ENCODE results near the gene HAUS8.

Gene HAUS8

DNA sequence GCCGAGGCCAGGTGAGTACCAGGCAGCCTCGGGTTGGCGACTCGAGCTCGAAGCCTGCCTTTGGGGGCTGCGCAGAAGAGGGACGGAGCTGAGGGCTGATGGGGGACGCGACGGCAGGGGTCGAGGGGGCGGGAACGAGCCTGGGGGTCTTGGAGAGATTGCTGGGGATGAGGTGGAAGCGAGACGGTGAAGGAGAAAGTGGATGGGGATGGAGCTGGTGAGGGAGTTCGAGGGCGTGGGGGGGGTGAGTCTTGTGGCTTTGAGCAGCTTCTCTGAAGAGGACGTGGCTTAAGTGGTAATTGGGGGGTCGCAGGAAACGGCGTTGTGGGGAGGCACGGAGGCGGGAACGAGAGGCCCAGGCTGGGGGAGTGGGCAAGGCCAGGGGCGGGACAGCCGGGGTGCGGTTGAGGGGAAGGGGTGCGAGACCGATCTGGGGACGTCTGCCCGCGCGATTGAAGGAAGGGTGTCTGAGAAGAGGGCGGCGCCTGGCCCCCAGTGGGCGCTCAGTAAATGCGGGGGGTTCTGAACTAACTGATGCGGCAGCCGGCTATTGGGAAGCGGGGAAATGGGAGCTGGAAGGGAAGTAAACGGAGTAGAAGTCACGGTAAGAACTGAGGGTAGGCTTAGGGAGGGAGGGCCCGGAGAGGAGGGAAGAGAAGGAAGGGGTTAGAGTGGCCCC, 751 bp upstream of the HAUS8 start:
- DNase-seq (ENCODE audit: low spot score), result peak; percentile 26

DNA sequence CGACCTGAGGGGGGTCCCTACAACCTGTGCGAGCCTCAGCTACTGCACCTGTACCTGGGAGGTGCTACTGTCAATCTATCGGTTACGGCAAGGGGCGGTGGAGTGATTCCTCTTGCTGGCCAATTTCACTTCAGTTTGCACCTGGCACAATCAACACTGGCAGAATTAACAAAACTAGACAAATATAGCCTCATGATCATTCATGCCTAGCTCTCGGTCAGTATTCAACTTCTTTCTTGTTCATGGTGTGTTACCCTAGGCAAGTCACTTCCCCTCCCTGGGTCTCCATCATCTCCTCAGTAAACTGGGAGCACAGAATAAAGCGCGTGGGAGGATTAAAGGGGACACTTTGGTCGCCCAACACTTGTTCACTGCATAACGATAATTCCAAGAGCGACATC, 618 bp downstream of the HAUS8 start:
- no peak for DNase-seq (ENCODE audit: low spot score)

DNA sequence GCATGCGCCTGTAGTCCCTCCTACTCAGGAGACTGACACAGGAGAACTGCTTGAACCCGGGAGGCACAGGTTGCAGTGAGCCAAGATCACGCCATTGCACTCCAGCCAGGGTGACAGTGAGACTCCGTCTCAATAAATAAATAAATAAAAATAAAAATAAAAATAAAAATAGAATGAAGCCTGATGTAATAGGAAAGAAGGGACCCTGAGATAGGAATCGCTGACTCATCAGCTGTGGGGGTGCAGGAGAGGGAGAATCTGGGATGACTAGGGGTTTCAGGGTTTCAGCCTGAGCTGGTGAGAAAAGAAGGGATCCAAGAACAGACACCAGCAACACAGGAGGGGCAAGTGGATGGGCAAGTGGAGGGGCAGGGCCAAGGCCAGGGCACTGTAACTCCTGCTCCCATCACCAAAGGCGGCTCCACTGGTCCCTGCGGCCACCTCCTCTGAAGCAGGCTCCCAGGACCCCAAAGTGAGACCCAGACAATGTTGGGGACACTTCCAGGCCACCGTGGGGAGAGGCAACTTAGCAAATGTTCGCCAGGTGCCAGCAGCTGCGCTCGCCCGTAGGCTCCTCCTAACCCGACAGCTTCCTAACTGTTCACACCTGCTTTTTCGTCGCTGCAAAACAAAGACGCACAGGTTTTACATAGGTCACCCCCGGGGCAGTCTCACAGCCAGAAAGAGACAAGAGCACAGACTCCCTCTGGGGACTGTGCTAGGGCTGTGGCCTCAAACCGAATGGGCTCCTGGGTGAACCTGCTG, 1.2 kb downstream of the HAUS8 start:
- no peak for DNase-seq (ENCODE audit: low spot score)

DNA sequence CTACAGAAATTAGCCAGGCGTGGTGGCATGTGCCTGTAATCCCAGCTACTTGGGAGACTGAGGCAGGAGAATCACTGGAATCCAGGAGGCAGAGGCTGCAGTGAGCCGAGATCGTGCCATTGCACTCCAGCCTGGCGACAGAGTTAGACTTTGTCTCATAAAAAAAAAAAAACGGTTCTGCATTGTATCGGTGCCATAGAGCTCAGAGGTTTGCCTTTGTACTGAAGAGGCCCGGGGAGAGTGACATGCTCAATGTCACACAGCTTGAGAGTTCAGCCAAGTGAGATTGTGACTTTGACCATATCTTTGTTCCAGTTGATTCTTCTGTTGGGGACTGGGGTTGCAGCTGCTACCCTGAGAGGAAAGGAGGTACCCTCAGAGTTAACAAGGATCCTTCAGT, 4.3 kb downstream of the HAUS8 start:
- no peak for DNase-seq (ENCODE audit: low spot score)

DNA sequence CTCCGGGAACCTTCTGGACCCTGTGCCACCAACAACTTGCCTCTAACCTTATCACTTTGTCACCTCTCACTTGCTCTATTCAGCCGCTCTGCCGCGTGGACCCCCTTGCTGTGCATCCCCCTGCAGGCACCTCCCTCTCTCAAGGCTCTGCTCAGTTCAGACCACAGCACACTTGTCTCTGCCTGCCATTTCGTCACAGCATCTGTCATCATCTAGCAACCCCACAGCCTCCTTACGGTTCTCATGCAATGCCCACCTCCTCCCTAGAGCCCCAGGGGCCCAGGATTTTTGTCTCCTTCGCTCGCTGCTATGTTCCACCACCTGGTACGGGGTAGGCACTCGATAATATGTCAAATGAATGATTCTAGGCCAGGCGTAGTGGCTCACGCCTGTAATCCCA, 4.8 kb downstream of the HAUS8 start:
- DNase-seq (ENCODE audit: low spot score), result no peak

DNA sequence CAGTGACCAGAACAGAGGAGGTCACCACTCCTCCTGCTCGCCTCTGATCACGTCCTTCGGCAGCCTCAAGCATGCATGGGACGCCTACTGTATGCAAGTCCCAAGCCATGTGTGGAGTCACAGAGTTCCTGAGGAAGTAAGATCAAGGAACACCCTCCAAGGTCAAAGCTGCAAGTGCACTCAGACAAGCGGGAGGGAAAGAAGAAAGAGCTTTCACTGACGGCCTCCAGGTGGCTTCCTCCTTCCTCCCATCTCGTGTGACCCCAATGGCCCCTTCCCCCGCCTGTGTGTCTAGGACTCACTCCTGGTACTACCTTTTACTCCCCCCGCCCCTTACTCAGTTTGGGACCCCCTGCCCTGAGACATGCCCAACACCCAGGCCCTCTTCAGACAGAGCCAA, 6.1 kb downstream of the HAUS8 start:
- DNase-seq (ENCODE audit: low spot score), result no peak

DNA sequence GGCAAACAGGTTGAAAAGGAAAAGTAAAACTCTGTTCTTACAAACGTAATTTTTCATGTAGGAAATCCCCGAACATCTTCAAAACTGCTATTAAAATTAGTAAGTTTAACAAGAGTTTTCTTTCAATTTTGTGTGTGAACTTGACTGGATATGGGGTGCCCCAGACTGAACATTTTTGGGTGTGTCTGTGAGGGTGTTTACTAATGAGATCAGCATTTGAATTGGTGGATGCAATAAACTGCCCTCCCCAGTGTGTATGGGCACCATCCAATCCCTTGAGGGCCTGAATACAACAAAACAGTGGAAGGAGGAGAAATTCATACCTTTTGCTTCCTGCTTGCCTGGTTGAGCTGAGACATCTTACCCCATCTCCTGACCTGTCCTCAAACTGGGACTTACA, 11.8 kb downstream of the HAUS8 start:
- DNase-seq (ENCODE audit: low spot score), result no peak

DNA sequence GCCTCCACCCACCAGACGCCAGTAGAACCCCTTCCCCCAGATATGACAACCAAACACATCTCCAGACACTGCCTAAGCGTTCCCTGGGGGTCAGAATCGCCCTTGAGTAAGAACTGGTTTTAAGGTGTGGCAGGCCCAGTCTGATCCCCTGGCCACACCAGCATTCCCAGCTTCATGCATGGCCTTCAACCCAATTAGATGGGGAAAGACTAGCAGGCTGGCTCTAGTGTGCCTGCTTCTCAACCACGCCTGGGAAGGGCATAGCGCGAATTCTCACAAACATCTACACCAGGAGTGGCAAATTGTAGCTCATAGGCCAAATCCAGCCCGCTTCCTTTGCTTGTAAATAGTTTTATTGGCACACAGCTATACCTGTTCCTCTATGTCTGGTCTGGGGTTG, 13.6 kb downstream of the HAUS8 start:
- DNase-seq (ENCODE audit: low spot score), result no peak

DNA sequence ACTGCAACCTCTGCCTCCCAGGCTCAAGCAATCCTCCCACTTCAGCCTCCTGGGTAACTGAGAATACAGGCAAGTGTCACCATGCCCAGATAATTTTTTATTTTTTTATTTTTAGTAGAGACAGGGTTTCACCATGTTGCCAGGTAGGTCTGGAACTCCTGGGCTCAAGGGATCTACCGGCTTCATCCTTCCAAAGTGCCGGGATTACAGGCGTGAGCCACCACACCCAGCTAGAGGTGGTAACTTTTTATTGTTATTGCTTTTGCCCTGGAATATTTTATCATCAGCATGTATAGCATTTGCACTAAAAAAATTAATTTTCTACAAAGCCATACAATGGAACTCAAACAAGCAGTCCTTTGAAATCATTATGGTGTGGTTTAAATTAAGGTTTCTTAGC, 14.0 kb downstream of the HAUS8 start:
- DNase-seq (ENCODE audit: low spot score), result no peak

DNA sequence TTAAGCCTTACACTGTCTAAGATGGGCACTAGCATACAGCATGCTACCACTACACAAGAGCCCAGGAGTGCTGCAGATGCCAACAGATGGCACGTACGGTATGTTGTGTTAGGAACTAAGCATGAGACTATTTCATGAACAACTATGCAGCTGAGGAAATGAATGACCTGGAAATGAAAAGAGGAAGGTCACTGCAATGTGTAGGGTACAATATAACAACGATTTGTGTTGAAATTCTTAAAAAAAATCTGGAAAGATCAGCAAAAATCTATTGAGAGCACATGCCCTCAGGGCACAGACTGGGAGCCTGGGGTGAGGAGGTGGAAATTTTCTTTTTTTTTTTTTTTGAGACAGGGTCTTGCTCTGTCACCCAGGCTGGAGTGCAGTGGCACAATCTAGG, 14.4 kb downstream of the HAUS8 start:
- DNase-seq (ENCODE audit: low spot score), result no peak

DNA sequence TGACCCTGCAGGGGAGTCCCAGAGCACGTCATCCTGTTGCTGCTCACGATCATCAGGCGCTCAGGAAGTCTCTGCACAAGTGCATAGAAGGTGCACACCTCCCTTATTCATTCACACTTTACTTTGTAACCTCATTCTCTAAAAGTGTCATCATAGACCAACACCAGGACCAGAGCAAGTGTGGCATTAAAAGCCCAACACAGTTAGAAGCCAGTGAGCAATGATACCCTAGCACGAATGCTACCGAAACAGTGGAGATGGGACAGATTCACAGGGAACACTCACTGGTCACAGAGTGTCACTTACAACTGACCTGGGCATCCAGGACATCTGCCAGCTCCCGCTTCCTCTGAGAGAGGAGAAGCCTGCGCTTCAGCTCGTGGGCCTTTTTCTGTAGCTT, 17.0 kb downstream of the HAUS8 start:
- no peak for DNase-seq (ENCODE audit: low spot score)

DNA sequence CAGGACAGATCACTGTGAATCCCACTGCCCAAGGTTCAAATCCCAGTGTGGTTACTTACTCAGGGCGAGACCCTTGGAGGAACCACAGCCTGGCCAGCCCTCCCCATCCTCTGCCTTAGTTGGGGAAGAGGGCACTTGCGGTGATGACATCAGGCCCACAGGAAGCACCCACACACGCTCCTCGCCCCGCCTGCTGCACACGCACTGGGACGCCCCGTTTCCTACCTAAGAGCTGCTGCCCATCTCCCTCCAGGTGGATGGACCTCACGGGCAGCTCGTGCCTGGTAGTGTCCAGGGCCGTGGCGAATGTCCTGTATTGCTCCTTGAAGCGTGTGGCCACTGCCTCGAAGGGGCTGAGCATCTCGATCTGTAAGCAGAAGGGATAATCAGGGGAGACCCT, 19.6 kb downstream of the HAUS8 start:
- no peak for DNase-seq (ENCODE audit: low spot score)

DNA sequence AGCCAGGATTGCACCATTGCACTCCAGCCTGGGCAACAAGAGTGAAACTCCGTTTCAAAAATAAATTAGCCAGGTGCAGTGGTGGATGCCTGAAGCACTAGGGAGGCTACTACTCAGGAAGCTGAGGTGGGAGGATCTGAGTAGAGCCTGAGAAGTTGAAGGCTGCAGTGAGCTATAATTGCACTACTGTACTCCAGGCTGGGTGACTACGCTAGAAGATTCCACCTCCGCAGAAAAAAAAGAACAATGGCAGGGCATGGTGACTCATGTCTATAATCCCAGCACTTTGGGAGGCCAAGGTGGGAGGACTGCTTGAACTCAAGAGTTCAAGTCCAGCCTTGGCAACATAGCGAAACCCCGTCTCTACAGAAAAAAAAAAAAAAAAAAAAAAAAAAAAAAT, 20.5 kb downstream of the HAUS8 start:
- no peak for DNase-seq (ENCODE audit: low spot score)

DNA sequence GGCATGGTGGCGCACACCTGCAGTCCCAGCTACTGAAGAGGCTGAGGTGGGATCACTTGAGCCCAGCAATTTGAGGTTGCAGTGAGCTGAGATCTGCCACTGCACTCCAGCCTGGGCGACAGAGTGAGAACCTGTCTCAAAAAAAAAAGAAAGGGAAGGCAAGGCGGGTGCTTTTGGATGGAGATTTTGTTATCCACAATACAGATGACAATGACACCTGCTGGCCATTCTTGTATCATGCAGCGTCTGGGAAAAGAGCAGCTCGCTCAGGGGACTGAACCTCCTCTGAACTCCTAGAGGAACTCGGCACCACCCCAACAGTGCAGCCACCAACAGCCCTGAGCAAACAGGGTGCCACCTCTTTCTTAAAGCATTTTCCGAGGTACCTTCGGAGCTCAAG, 22.8 kb downstream of the HAUS8 start:
- no peak for DNase-seq (ENCODE audit: low spot score)

DNA sequence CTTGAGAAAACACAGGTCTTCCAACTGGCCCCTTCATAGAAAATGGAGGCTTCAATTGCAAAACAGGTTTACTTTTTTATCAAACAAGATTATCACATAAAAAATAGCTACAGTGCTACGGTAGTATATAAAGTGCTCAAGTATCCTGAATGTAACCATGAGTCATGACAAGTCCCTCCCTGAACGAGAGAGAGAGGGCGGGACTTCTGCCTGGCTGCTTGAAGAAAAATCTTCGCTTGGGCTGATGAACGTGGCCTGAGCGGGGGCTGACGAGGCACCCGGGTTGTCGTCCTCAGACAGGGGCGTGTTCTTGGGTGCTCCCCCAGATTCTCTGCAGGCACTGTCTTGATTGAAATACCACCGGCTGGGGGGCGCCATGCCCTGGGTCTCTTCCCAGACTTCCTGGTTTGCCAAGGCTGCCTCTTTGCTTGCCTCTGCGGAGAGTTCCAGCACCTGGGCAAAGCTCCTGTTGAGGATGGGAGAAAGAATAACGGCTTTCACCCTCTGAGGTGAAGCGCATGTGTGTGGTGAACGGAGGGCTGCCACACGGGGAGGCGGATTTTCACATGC, 25.5 kb downstream of the HAUS8 start:
- DNase-seq (ENCODE audit: low spot score), result no peak

DNA sequence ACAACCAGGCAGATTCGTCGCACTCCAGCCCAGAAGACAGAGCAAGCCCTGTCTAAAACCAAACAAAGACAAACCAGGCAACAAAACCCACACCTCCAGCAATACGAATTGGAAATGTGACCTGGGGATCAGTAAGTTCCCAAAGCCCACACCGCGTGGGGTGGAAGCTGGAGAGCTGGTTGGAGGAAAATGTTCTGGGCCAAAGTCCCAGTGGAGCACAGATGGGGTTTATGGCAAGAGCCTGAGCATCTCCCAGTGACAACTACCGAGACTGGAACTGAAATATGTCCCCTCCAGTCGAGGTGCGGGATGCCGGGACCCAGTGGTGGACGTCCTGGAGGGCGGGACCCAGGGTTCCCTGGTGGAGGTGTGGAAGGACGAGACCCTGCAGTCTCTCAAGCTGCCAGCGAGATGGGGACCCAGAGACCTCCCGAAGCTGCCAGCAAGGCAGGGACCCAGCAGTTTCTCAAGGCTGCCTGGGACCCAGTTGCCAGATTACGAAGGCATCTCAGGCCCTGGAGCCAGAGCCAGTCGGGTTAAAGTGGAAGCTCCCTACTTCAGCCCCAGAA, 26.3 kb downstream of the HAUS8 start:
- no peak for DNase-seq (ENCODE audit: low spot score)

DNA sequence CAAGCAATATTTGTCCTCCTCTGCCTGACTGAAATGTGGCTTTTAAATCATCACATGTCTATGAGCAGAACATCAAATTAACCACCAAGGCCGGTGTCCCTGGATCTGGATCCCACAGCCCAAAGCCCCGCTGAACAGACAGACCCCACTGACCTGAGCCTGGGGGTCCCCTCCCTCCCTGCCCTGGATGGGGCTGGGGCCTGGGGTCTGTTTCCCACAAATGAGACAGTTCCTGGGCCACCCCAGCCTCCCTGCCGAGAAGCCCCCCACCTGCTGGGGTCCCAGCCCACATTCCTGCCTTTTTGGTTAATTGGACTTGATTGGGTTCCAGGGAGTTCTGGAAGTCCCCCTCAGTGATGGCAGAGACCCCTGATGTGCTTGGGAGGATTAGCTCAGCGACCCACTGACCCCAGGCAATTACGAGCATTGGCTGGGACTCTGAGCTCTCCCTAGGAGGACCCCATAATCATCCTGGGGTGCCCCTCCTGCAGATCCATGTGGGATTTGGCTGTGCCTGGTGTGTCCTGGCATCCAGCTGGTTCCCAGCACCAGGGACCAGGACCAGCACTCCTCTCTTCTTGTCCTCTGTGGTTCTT, 29.2 kb downstream of the HAUS8 start:
- DNase-seq (ENCODE audit: low spot score), result no peak

DNA sequence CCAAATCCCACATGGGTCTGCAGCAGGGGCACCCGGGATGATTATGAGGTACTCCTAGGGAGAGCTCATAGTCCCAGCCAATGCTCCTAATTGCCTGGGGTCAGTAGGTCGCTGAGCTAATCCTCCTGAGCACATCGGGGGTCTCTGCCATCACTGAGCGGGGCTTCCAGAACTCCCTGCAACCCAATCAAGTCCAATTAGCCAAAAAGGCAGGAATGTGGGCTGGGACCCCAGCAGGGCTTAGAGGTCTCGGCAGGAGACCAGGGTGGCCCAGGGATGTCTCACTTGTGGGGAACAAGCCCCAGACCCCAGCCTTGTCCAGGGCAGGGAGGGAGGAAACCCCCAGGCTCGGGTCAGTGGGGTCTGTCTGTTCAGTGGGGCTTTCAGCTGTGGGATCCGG, 31.5 kb downstream of the HAUS8 start:
- no peak for DNase-seq (ENCODE audit: low spot score)

DNA sequence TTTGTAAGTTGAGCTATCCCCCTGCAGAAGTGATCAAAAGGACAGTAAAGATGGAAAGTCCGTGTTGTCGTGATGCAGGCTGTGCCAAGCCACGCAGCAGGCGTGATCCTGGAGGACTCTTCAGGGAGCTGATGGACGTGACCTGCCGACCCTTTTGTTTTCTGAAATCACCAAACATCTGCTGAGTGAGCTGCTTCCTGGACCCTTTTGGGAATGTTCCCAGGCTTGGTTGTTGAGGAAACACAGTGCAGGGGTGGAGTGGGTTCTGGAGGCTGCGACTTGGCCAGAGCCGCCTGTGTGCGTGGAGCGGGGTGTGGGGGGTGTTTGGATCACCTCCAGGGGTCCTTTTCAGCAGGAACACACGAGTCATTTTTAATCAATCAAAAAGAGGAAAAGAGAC, 33.3 kb downstream of the HAUS8 start:
- no peak for DNase-seq (ENCODE audit: low spot score)

DNA sequence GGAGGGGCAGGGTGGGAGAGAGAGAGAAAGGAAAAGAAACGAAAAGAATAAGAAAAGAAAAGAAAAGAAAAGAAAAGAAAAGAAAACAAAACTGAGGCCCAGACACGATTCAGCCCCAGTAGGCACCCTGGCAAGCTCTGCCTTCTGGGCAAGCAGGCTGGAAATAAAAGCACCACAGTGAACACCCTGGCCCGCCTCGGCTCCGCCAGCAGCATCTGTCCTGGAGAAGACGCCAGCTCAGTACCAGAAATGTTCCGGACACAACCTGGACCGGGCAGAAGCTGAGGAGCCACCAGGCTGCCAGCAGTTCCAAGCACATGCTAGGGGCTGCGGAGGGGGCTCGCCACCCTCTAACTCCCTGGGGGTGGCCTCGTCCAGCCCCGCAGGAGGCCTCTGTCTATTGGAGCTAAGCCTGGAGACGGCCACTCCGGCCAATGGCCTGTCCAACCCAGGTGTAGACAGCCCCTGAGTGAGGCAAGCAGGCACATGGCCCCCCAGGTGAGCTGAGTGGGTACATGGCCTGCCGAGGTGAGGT, 37.2 kb downstream of the HAUS8 start:
- no peak for DNase-seq (ENCODE audit: low spot score)

DNA sequence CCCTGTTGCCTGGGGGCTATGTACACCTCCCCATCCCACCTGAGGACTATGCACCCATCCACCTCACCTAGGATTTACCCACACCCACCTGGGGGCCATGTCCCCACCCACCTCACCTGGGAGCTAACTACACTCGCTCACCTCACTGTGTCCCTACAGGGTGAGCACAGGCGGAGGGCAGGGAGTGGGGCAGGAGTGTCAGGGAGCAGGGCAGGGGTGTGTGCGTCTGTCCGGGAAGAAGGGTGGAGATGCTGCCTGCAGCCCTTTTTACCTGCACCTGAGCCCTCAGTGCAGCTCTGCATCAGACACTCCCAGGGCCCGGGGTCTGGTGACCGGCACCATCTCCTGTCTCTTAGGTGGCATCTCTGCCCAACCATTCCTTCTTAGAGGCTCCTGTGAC, 38.1 kb downstream of the HAUS8 start:
- DNase-seq (ENCODE audit: low spot score), result no peak

DNA sequence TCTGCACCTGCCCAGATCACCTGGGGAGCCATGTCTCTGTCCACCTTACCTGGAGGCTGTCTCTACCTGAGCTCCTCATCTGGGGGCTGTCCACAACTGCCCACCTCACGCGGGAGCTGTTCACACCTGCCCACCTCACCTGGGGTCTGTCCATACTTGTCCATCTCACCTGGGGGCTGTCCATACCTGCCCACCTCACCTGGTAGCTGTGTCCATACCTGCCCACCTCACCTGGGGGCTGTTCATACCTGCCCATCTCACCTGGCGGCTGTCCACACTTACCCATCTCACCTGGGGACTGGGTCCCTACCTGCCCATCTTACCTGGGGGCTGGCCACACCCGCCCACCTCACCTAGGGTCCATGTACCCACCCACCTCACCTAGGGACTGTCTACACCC, 38.6 kb downstream of the HAUS8 start:
- DNase-seq (ENCODE audit: low spot score), result no peak
